Activated CD8-positive, alpha-beta memory T cell treated with anti-CD3 and anti-CD28 coated beads, Interleukin-2, amount 50 U/mL, for 48 hours (primary cell): Measurements from ENCODE around the gene PAQR8.

Source experiments
- DNase-seq: peaks from one replicate; pipeline ENCODE4 v3.0.0-alpha.2; 2020

The PAQR8 gene, protein sequence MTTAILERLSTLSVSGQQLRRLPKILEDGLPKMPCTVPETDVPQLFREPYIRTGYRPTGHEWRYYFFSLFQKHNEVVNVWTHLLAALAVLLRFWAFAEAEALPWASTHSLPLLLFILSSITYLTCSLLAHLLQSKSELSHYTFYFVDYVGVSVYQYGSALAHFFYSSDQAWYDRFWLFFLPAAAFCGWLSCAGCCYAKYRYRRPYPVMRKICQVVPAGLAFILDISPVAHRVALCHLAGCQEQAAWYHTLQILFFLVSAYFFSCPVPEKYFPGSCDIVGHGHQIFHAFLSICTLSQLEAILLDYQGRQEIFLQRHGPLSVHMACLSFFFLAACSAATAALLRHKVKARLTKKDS

DNA sequence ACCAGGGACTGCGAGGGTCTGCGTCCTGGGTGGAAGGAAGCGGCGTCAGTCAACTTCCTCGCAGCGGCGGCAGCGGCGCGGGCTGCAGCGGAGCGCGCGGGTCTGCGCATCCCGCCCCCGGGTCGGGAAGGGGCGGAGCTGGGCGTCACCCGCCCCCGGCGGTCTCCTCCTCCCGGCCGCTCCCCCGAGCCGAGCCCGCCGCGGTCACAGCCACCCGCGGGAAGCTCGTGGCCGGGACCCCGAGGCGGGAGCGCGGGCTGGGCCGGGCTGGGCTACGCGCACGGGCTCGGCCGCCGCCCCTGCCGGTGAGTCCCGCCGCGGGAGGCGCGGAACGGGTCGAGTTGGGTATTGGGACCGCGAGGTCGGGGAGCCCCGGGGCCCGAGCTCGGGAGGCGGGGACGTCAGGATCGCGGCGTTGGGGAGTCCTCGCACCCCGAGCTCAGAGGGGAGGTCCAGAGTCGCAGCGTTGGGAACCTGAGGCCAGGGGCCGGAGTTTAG, at the start of gene PAQR8:
Gene PAQR8, plus strand, starts transcription at position 207 of the 498 bp plus-strand sequence. CDS start 41,063 bp downstream, outside the sequence.
- DNase-seq: peak; percentile 89

DNA sequence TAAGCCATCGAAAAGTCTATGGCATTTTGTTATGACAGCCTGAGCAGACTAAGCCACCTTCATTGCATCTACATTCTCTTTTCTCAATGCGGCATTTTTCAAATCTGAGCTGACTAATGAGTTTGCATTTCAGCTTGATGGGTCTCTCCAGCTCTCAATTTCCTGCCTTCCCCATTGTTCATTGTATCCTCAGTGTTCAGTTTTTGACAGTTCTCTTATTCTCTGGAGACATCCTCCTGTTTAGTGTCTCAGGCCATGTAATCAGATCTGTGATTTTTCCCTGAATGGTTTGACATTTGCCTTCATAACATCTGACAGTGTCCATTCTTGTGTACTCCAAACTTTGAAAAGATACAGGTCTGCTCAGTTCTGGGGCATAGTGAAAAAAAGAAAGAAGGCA, 49.5 kb upstream of the PAQR8 start:
- no peak for DNase-seq

DNA sequence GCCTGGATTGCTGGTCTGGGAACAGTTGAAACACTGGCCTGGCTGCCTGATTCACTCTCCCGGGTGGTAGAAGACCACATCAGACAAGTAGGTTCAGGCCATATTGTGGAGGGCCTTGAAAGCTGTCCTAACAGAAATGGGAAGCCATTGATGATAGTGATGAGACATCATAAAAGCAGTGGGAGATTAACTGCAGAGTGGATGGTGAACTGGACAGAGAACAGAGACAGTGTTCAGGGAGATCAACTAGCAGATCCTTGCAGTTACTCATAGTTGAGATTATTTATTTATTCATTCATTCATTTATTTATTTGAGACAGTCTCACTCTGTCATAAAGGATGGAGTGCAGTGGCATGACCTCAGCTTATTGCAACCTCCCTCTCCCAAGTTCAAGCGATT, 47.2 kb upstream of the PAQR8 start:
- no peak for DNase-seq

DNA sequence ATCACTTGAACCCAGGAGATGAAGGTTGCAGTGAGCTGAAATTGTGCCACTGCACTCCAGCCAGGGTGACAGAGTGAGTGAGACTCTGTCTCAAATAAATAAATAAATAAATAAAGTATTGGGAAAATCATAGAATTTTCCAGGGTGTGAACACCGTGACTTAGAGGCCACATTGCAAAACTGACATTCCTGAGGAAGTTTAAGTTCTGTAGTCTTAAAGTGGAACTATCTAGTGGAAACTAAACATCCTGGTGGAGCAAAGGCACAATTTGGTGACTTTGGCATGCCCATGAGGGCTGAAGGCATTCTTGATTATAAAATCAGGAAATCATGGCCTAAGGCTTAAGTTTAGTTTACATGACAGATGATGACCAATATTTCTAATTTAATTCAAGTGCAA, 44.7 kb upstream of the PAQR8 start:
- no peak for DNase-seq

DNA sequence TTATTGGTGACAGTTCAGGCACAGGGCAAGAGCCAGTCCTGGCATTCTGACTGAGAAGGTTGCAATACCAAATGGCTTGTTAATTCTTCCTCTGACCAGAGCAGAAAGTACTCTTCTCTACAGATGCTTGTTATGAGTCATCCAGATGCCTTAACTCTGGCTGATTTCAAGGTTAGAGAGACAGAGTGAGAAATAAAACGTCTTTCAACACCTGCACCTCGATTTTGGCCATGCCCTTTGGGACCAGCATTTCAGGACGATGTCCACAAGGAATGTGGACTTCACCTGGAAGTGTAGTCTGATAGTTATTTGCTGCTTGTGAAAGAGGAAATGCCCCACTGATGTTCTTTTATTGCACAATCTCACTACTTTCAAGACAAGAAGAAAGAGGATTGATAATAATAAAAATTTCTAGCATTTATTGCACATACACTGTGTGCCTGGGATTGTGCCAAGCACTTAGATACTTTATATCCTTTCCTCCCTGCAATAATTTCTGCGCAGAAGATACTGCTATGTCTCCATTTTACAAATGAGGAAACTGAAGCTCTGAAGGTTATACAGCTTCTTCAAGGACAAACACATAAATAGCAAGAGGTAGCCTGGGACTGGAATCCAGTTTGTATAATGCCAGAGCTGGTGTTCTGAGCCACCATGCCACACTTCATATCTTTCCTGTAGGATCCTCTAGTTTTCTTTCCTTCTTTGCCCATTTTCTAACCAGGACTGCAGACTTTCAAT, 43.9 kb upstream of the PAQR8 start:
- no peak for DNase-seq

DNA sequence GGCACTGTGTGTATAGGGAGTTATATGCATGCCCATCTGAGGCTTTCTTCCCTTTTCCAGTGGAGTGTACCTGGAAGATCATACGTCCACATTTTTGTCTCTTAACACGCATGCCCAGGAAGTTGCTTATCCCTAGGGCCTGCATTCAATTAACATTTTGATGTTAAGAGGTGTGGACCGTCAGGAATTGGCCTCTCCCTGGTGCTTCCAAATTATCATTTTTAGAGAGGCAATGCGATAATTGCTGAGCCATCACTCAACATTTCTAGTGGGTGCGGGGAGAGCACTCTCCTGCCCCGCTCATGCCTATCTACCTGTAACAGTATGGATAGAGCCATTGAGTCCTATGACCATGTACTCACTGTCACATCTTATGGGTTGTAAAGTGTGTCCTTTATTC, 37.8 kb upstream of the PAQR8 start:
- DNase-seq: no peak

DNA sequence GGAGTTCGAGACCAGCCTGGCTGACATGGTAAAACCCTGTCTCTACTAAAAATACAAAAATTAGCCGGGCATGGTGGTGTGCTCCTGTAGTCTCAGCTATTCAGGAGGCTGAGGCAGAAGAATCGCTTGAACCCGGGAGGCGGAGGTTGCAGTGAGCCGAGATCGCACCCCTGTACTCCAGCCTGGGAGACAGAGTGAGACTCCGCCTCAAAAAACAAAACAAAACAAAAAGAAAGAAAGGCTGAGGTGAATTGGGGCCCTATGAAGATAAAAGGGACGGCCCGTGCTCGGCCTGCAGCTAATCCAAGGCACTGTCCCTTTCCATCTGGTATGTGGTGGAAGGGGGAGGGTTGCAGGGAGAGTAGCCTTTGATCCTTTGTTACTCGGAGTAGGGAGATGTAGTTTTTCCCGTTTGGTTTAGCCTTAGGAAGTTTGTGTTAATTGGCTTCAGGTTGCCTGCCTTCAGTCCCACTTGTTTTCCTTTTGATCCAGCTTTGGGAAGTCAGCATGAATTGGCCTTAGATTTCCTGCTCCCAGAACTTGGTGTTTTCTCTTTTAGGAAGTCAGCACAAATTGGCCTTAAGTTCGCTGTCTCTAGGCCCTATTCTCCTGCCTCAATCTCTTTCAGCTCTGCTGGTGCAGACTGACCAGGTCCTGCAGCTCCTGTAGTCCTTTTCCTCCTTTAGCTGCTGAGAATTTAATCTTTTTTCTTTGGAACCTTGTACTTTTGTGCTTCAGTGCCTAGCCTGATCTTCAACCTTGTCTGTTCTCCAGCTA, 36.1 kb upstream of the PAQR8 start:
- DNase-seq: no peak

DNA sequence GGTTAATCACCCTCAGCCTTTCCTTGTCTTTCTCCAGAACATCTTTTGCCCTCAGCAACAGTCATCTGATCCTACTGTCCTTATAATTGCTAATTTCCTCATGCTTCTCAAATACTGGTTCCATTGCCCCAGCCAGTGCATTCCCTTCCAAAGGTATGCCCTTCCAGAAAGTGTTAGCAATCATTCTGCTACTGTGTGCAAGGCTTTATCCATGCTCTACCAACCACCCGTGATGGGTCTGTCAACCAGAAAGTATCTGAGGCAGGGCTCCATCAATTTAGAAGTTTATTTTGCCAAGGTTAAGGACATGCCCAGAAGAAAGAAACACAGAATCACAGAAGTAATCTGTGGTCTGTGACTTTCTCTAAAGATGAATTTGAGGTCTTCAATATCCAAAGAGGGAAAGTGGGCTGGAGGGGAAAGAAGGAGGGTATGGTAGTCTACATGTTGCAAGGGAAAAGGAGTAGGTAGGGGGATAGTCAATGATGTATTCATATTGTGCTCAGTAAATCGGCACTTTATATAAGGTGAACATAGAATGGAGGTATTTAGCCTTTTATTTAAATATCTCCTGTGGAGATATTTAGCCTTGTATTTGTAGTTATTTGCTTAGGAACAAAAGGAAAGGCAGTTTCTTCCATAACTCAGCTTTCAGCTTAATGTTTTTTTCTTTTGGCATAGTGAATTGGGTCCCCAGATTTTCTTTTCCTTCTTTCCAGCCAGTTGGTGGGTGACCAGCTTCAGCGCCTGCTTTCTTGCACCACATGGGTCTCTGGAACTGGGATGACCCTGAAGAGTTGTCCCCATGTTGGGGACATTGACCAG, 35.2 kb upstream of the PAQR8 start:
- DNase-seq: no peak

DNA sequence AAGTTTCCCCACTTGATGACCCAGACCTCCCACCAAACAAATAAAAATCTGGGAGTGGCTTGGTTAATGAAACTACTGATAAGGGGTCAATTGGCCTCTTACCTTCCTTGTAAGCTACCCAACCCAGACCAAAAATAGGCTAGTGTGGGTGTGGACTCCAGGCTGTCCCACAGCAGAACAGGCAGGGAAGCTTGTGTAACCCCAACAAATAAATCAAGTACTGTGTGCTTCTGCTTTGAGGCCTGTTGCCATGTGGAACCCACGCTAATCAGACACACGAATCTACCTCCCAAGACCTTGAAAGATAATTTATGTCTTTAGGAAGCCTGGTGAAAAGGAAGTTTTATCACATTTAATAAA, 33.7 kb upstream of the PAQR8 start:
- no peak for DNase-seq

DNA sequence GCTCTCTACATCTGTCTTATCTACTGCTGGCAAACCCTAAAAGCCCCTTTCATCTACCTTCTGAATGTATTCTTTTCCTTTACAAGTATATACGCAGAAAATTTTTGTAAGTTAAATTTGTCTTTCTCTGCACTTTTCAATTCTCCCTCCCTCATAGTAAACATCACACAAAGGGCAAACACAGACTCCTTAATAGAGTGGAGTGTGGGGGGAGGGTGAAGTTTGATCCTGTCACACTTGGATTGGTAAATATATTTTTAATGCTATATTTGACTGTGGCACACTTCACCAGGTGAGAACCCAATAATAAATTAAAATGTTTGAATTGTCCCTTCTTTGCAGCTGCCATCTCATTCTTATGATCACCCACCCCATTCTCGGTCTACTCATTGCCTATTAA, 33.2 kb upstream of the PAQR8 start:
- no peak for DNase-seq

DNA sequence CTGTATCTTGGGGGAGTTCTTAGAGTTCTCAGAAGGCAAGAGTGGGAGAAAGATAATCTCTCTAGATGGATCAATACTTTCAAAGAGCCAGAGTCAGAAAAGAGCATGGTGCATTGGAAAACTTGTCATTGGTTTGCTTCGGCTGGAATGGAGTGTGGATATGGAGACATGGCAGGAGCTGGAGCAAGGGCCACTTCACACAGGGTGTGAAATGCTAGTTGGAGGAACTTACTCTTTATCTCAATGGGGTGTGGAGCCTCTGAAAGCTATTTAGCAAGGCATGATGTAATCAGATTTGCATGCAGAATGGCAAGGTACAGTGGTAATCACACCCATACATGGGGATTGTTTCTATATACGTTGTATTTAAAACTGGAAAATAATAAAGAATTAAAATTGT, 31.5 kb upstream of the PAQR8 start:
- no peak for DNase-seq

DNA sequence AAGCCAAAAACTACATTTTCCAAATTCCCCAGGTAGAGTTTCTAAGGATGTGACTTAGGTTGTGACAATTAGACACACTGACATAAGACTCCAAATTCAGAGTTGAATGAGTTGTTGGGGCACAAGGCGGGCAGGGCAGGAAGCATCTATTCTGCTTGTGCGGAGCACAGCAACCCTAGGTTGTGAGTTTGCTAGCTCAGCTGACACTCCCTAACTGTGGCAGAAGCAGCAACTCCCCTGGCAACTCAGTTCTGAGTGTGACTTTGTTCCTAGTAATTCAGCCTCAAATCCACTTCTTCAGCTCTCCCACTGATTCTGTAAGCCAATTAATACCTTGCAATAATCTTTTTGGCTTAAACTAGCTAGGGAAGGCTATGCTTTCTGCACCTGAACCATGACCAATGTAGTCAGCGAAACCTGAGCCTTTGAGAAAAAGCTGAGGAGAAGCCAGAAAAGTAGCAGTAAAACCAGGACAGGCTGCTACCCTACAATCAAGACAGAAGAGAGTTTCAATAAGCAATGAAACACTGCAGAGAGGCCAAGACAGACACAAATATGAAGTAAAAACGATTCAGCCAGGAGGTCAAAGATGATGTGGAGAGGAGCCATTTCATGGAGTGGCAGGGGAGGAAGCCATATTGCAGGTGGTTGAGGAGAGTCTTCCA, 30.0 kb upstream of the PAQR8 start:
- no peak for DNase-seq

DNA sequence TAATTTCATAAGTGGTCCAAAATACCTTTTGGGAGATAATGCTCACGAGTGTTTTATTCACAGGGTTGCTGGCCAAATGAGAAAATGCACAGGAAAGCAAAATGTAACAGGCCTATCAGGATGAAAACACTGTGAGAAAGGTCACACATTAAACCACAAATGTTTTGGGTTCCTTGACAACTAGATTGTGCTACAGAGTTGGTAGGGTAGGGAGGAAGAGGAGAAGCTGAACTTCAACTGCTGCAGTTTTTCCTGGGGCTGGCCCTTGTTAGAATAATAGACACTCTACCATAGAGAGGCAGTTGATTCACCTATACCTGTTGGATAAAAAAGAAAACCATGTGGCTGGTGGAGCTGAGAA, 28.1 kb upstream of the PAQR8 start:
- no peak for DNase-seq

DNA sequence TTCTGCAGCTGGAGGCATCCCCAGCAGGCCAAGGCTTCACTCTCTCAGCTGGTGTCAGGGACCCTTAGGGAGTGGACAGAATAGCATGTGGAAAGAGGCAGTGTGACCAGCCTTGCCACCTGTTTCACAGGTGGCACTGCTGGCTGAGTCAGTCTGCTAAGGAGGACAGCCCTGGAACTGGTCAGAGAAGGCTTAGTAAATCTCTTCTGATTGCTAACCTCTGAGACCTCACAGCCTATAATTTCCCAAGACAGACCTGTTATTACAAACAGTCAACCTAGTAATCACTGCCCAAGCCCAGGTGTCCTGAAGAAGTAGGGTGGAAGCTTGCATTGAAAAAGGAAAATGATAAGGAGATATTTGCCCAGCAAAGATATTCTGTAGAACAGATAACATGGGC, 26.4 kb upstream of the PAQR8 start:
- no peak for DNase-seq

DNA sequence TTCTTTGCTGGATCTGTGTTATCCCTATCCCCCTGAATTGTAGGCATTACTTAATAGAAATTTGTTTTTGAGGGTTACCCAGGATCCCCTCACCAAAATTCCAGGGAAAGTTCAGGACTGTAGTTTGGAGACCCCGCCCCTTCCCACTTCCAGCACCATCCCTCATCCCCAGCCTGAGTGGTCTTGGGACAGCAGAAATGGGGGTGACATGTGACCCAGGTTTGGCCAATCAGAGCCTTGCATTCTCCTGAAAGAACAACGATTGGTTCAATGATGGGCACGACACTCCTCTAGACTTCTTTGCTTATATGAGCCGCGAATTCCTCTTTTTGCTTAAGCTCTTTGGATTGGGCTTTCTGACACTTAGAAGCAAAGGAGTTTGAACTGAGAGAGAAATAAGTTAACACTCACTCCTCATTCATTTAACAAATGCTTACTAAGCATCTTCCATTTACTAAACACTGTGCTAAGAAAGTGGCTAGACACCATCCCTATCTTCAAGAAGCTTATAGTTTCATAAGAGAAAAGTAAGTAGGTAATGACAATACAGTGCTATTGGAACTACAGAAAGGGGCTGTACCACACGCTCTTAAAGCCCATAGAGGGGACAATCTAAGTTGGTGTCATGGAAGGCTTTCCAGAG, 24.9 kb upstream of the PAQR8 start:
- DNase-seq: no peak

DNA sequence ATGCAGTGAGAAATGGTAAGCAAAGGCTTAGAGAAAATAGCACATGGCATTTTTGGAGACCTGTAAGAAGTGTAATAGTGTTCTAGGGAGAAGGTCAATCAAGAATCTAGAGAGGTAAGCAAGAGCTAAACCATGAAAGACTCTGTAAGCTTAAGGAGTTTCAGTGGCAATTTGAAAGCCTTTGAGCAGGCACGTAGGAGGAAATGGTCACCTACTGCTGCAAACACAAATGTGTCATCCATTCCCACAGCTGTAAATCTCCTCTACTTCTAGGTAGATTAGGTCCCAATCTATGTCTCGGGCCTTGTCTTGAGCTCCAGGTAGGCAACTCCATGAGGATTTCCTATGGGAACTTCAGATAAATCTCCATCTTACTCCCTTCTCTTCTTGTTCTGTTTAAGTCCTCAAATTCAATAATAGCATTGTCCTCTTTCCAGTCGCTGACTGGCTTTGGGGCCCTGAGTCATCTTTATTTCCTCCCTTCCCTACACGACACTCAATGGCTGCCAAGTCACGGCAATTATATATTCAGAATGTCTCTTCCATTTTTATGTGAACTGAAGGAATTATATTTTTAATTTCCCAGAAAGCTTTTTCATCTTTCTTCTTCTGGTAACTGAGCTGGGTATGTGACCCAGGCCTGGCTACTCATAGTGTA, 24.2 kb upstream of the PAQR8 start:
- no peak for DNase-seq

DNA sequence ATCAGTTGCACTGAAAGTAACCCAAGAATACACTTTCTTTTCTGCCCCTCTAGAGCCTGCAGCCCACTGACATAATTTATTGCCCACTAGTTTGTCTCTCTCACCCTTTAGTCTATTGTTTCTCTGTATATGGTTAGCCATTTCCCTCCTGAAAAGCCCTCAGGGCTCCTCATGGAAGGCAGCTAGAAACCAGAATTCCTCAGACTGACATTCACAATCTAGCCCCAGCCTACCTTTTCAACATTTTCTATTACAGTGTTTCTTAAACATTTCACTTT, 21.4 kb upstream of the PAQR8 start:
- no peak for DNase-seq

DNA sequence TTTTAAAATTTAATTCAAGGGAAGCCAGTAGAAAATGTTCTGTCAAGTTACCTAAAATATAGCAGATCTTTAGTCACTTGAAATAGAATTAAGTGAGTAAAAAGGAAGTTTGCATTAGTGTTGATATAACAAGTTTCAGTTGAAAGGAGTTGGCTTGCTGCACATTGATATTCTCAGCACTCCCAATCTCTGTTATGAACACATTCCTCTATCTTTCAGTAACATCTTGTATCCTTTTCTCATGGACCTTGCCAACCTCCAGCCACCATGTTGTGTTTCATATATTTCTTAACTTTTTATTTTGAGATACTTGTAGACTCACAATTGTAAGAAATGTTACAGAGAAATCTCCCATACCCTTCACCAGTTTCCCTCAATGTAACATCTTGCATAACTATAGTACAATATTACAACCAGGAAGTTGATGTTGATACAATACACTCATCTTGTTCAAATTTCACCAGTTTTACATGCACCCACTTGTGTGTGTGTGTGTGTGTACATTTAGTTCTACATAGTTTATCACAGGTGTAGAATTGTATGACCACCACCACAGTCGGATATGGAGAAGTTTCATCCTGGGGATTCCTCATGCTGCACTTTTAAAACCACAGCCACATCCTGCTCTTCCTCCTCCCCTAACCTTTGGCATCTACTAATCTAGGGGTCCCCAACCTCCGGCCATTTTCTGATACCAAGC, 20.2 kb upstream of the PAQR8 start:
- DNase-seq: no peak

DNA sequence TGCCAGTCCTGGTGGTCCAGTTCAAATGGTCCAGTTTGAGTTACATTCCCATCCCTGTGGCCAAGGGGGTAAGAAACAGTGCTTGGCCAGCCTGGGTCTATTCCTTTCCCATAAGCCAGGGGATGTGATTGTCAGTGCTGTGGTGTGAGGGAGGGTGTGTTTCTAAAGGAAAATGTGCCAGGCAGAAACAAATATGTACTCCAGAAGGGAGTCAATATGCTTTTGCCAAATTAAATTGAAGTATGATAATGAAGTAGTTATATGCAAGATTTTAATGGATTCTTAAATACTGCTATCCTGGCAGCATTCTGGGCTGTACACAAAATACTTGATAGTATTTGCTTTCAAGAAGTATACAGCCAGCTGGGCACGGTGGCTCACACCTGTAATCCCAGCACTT, 16.6 kb upstream of the PAQR8 start:
- DNase-seq: no peak

DNA sequence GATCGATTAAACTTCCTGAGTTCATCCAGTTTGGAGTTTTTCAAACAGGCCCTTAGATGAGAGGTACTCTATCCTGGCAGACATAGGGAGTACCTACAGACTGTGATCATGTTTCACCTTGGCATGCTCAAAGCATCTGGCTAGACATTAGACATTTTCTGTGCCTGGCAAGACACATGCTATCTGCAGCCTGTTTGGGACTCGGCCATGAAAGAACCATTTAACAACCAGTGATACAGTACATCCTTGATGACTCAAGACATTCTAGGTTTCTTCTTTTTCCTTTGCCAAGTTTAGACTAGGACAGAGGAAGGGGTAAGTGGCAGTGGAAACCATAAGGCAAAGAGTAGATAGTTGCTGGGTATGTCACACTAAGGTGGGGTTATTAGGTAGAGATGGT, 15.4 kb upstream of the PAQR8 start:
- DNase-seq: no peak

DNA sequence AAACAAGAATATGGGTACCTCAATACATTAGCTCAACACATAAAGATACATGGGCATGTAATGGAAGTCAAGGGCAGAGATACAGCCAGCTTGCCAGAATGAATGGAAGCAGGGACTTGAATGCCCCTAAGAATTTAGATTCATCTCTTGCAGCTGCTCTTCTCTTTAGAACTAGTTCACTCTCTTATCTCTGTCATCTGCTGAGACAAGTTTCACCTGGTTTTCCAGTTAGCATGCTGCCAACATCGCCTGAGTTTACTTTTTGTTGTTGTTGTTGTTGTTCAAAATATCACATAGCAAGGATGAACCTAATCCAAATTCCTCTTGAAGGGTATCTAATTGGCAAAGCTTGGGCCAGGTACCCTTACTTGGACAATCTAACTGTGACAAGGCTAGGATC, 14.1 kb upstream of the PAQR8 start:
- no peak for DNase-seq
